ENCODE data around the gene ABCC3.

GRCh38 chr17:50615828-50616227, 18.9 kb upstream of the ABCC3 start:
- TF ChIP-seq SUZ12 (IDR thresholded peaks at IDR 0.05) (no peak), FOXA1 (IDR thresholded peaks at IDR 0.05) (no peak), SP1 (IDR thresholded peaks at IDR 0.05) (no peak), LEF1 (IDR thresholded peaks at IDR 0.05; ENCODE audit: borderline replicate concordance) (no peak), BHLHE40 (IDR thresholded peaks at IDR 0.05; ENCODE audit: borderline replicate concordance) (no peak)

Data from HEK293T (cell line).